ENCODE measurements around the gene ALDH3A2.
A peak's percentile ranks its signal among the peaks of the same experiment; 100 is the strongest.

ALDH3A2 gene

GRCh38 chr17:19717031-19717360 is 68.4 kb downstream of the ALDH3A2 start:
- DNase-seq, result no peak
- no peaks in the 10 kb centered on the region for H3K27me3 ChIP-seq (replicated peaks)
- in situ Hi-C loops (cut with HindIII; ENCODE audit: low pct_ligation_motif_present, low sequenced_read_pairs), result no loop called here

GRCh38 chr17:19717411-19717908 is 68.9 kb downstream of the ALDH3A2 start:
- no peak overlapping the region for H3K27ac ChIP-seq
- H3K27me3 ChIP-seq (replicated peaks), result no peaks in the 10 kb centered on the region
- TF ChIP-seq, protein P1, sequence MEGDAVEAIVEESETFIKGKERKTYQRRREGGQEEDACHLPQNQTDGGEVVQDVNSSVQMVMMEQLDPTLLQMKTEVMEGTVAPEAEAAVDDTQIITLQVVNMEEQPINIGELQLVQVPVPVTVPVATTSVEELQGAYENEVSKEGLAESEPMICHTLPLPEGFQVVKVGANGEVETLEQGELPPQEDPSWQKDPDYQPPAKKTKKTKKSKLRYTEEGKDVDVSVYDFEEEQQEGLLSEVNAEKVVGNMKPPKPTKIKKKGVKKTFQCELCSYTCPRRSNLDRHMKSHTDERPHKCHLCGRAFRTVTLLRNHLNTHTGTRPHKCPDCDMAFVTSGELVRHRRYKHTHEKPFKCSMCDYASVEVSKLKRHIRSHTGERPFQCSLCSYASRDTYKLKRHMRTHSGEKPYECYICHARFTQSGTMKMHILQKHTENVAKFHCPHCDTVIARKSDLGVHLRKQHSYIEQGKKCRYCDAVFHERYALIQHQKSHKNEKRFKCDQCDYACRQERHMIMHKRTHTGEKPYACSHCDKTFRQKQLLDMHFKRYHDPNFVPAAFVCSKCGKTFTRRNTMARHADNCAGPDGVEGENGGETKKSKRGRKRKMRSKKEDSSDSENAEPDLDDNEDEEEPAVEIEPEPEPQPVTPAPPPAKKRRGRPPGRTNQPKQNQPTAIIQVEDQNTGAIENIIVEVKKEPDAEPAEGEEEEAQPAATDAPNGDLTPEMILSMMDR (IDR thresholded peaks at IDR 0.05; ENCODE audit: low read depth, low read length, missing control alignments), result no peak
- DNase-seq, result no peak
- no peak overlapping the region for H3K4me3 ChIP-seq (ENCODE audit: low read depth, low read length)
- in situ Hi-C loops (cut with HindIII; ENCODE audit: low pct_ligation_motif_present, low sequenced_read_pairs), result no loop called here
- no peaks in the 10 kb centered on the region for H3K36me3 ChIP-seq (replicated peaks)

More at GRCh38 chr17:19717031-19717360, 68.4 kb downstream of the ALDH3A2 start:
- Histone ChIP-seq H3K27ac (no peak overlapping the region), H3K4me3 (ENCODE audit: low read depth, low read length) (no peak overlapping the region), H3K36me3 (replicated peaks) (no peaks in the 10 kb centered on the region)
- TF ChIP-seq, protein P1 (IDR thresholded peaks at IDR 0.05; ENCODE audit: low read depth, low read length, missing control alignments), result no peak

DNA sequence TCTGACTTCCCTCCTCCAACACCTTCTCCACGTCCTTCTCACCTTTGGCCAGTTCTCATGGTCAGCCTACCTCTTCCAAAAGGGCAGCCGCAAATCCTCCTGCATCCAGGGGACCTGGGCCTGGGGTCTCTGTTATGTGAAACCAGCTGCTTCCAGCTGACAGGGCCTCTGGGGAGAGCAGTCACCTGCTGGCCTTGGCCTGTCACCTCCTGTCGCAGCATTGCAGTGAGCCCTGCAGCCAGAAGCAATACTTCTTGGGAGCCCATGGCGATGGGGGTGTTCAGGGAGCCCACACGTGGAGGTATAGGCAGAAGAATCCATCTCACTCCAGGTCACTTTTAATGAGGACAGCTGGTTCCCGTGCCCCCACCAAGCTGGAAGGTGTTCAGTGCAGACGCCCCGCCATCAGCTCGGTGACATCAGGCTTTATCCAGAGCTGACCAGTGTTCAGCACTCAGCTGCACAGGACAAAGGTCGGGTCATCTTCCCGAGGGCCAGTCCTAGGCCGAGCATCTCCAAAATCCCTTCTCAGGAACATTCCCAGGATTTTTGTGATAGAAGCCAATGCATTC is 69.6 kb downstream of the ALDH3A2 start:
- H3K27me3 ChIP-seq (replicated peaks), result no peaks in the 10 kb centered on the region
- TF ChIP-seq, protein P1 (IDR thresholded peaks at IDR 0.05; ENCODE audit: low read depth, low read length, missing control alignments), result no peak
- in situ Hi-C loops (cut with HindIII; ENCODE audit: low pct_ligation_motif_present, low sequenced_read_pairs), result no loop called here
- H3K27ac ChIP-seq, result no peak overlapping the region
- no peak for DNase-seq
- H3K4me3 ChIP-seq (ENCODE audit: low read depth, low read length), result no peak overlapping the region
- no peaks in the 10 kb centered on the region for H3K36me3 ChIP-seq (replicated peaks)

DNA sequence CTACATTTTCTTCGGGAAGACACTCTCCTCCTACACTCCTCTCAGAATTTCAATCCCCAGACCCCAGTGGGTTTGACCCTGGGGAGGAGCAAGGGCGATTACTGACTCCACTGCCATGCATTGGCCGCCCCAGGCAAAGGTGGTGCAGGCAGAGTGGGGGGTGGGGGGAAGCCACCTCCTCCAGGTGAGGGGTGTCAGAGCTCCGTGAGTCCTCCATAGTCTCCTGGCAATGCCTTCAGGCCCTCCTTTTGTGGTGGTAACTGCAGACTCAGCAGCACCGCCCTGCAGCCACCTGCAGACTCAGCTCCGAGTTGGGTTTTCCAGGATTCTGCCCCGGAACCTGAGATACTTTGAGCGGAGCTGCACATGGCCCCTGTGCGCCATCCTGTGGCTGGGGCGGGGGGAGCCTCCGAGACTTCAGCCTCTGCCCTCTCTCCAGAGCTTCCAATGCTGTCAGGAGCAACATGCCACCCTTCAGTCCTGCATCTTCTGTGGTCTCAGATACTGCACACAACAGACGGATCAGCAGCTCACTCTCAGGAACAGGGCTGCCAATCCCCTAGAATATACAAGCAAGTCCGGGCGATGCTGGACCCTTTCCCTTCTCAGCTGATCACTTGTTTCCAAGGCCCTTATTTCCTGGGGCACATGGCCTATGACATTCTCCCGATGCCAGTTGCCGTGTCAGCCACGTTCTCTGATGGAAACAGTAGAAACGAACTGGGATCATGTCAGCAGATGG is 70.2 kb downstream of the ALDH3A2 start:
- TF ChIP-seq, protein P1 (IDR thresholded peaks at IDR 0.05; ENCODE audit: low read depth, low read length, missing control alignments), result peak; percentile 28
- no peaks in the 10 kb centered on the region for H3K27me3 ChIP-seq (replicated peaks)
- H3K4me3 ChIP-seq (ENCODE audit: low read depth, low read length), result no peak overlapping the region
- no peaks in the 10 kb centered on the region for H3K36me3 ChIP-seq (replicated peaks)
- H3K27ac ChIP-seq, result no peak overlapping the region
- in situ Hi-C loops (cut with HindIII; ENCODE audit: low pct_ligation_motif_present, low sequenced_read_pairs), result no loop called here
- no peak for DNase-seq

DNA sequence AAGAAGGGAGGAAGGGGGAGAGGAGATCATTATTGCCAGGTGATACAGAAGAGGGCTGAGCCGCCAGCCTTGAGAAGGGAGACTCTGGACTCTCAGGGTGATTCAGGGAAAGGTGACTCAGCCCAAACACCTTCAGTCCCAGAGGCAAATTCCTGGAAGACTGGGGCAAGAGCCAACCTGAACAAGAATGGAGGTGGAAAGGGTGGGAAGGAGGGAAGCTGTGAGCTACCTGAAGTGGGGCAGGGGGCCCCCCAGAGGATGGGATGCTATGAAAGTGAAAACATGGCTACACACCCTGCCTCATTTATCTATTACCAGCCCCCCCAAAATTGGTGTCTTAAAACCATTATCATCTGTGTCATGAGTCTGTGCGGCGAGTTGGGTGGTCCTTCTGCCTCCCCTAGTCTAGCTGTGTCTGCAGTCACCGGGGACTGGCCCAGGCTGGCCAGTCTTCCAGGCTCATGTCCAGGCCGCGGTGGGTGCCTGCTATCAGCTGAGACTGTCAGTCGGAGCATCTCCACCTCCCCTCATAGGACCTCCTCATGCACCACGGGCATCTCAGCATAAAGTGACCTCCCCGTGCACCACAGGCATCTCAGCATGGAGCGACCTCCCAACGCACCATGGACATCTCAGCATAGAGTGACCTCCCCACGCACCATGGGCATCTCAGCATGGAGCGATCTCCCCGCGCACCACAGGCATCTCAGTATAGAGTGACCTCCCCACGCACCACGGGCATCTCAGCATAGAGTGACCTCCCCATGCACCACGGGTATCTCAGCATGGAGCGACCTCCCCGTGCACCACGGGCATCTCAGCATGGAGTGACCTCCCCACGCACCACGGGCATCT is 71.0 kb downstream of the ALDH3A2 start:
- Histone ChIP-seq H3K4me3 (ENCODE audit: low read depth, low read length) (no peak overlapping the region), H3K27ac (no peak overlapping the region), H3K36me3 (replicated peaks) (no peaks in the 10 kb centered on the region), H3K27me3 (replicated peaks) (no peaks in the 10 kb centered on the region)
- no peak for DNase-seq
- in situ Hi-C loops (cut with HindIII; ENCODE audit: low pct_ligation_motif_present, low sequenced_read_pairs), result no loop called here
- TF ChIP-seq, protein P1 (IDR thresholded peaks at IDR 0.05; ENCODE audit: low read depth, low read length, missing control alignments), result no peak
